Measurements from ENCODE around the gene RRBP1.

RRBP1 gene

GRCh38 chr20:17630806-17631195, 51.2 kb downstream of the RRBP1 start:
- no peak for DNase-seq

- no peak for DNase-seq
Observed at GRCh38 chr20:17630151-17630805, 51.8 kb downstream of the RRBP1 start.

- DNase-seq, result no peak
Observed at GRCh38 chr20:17629678-17630089, 52.4 kb downstream of the RRBP1 start.

GRCh38 chr20:17629025-17629424, 53.0 kb downstream of the RRBP1 start:
- no peak for DNase-seq

- no peak for DNase-seq
Observed at GRCh38 chr20:17628101-17628841, 53.8 kb downstream of the RRBP1 start.

GRCh38 chr20:17627101-17627955, 54.7 kb downstream of the RRBP1 start:
- DNase-seq, result no peak

- no peak for DNase-seq
Observed at GRCh38 chr20:17626217-17627007, 55.6 kb downstream of the RRBP1 start.

- DNase-seq, result no peak
Observed at GRCh38 chr20:17625246-17626051, 56.6 kb downstream of the RRBP1 start.

- DNase-seq, result no peak
Observed at GRCh38 chr20:17624551-17625245, 57.3 kb downstream of the RRBP1 start.

GRCh38 chr20:17624070-17624469, 58.0 kb downstream of the RRBP1 start:
- DNase-seq, result no peak

- DNase-seq, result no peak
Observed at GRCh38 chr20:17622851-17623508, 59.1 kb downstream of the RRBP1 start.

- no peak for DNase-seq
Observed at GRCh38 chr20:17622086-17622850, 59.8 kb downstream of the RRBP1 start.

GRCh38 chr20:17621229-17621968, 60.6 kb downstream of the RRBP1 start:
- no peak for DNase-seq

GRCh38 chr20:17620371-17621228, 61.4 kb downstream of the RRBP1 start:
- DNase-seq, result no peak

GRCh38 chr20:17619351-17620093, 62.5 kb downstream of the RRBP1 start:
- no peak for DNase-seq

- no peak for DNase-seq
Observed at GRCh38 chr20:17618673-17619013, 63.4 kb downstream of the RRBP1 start.

GRCh38 chr20:17617868-17618672, 64.0 kb downstream of the RRBP1 start:
- DNase-seq, result no peak

Data from CD4-positive, alpha-beta T cell treated with Interferon alpha-2 for 1 hour (primary cell).